Measurements from ENCODE around the gene SPATA31D1.

DNA sequence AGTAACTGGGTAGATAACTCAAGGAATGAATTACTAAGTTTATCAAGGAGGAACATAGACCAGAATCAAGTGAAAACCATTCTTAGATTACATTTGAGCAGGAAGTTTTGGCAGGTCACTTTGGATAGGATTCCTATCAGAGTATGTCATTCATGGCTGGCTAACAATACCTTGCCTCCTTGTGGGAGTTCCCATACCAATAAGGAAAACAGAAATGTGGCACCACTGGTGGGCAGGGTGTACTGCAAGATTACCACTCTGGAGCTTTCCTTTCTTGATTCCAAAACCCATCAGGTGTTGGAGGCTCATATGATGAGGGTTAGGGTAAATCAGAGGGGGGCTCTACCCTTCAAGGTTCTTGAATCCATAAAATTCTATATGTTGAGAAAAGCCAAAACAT lies 18.6 kb upstream of the SPATA31D1 start:
- TF ChIP-seq, protein P1, sequence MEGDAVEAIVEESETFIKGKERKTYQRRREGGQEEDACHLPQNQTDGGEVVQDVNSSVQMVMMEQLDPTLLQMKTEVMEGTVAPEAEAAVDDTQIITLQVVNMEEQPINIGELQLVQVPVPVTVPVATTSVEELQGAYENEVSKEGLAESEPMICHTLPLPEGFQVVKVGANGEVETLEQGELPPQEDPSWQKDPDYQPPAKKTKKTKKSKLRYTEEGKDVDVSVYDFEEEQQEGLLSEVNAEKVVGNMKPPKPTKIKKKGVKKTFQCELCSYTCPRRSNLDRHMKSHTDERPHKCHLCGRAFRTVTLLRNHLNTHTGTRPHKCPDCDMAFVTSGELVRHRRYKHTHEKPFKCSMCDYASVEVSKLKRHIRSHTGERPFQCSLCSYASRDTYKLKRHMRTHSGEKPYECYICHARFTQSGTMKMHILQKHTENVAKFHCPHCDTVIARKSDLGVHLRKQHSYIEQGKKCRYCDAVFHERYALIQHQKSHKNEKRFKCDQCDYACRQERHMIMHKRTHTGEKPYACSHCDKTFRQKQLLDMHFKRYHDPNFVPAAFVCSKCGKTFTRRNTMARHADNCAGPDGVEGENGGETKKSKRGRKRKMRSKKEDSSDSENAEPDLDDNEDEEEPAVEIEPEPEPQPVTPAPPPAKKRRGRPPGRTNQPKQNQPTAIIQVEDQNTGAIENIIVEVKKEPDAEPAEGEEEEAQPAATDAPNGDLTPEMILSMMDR (IDR thresholded peaks at IDR 0.05), result no peak
- TF ChIP-seq POLR2AphosphoS5 (IDR thresholded peaks at IDR 0.05) (no peak), POLR2A (IDR thresholded peaks at IDR 0.05) (no peak), EP300 (IDR thresholded peaks at IDR 0.05) (no peak)
